TTC549 (cell line): ENCODE data around the gene ZNF580.

ENCODE experiments used
- FAIRE-seq: peaks from 2 replicates; lab custom pipeline; 2012; peaks lifted over from hg19 to GRCh38; lab: Jason Lieb, UNC

The ZNF580 gene

DNA sequence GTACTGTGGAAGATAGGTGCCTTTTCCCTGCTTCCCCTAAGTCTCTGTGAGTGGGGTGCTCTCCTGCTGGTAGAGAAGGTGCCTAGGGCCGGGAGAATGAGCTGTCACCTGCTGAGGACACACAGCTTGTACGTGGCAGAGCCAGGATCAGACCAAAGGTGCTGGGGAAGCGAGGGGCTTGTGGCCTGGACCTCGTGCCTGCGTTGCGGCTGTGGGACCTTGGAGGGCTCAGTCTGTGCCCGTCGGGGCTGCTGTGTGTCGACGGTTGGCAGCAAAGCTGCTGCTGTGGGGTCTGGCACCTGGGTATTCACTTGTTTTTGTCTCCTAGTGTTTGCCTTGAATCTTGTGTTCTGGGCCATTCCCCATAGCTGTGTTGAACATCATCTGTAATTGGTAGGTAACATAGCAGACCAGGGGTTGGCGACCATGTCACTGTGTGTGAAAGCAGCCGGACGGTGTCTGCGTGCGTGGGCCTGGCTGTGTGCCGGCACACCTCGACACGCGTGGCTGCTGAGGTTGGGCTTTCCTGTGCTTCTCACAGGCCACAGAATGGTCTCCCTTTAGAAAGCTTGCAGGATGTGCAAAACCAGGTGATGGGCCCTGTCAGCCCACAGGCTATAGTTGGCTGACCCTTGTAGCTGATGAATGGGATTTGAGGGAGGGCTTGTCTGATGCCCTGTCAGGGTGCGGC lies 23.2 kb downstream of the ZNF580 start:
- FAIRE-seq: no peak

DNA sequence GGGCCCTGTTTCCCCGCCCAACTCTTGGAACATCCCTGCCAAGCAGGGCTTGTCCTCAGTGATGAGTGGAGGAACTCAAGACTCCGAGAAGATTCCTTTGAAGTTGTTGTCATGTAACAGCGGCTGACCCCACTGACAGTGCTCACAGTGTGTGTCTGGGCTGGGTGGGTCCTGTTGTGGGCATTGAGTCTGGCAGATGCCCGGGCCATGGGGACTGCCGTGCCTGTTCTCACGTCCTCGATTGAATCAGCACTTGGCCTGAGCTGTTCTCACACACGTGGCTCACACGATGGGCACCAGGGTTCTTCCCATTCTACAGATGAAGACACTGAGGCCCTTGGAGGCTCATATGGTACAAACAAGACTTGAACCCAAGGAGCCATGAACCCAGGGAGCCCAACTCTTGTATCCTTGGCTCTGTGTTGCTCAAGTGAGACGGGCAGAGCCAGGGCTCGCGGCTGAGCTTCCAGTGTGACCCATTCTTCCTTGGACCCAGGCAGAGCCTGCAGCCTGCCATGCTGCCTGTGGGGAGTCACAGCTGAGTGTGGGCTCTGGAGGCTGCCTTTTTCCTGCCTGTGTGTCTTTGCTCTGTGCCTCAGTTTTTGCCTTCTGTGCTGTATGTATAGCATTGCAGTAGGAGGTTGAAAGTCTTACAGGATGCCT lies 25.7 kb downstream of the ZNF580 start:
- FAIRE-seq: no peak

DNA sequence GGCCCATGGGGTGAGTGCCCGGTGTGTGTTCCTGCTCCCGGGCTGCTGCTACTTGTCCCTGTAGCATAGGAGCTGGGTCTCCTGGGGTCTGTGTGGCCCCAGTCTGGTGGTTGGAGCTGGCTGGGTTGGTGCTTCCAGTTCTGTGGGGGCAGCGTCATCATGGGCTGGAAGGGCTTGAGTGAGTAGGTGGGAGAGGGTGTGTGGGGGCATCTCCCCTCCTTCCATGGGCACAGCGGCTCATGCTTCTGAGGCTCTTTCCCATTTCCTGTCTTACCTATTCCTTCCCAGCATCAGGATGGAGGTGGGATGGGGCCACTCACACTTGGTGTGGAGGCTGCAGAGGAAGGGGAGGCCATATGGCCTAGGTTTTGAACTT lies 26.2 kb downstream of the ZNF580 start:
- FAIRE-seq: no peak

DNA sequence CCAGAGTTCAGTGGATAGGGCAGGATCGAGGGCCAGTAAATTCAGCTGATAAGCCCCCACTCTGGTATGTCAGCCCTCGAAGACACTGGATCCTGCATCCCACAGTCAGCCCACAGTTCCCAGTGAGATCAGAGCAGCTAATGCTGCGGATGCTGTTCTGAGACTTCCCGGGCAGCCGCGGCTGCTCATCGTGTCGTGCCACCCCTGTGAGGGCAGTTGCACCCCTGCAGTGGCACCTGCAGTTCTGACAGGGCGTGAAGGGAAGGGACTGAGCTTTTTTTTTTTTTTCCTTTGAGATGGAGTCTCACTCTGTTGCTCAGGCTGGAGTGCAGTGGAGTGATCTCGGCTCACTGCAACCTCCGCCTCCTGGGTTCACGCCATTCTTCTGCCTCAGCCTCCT lies 26.7 kb downstream of the ZNF580 start:
- FAIRE-seq: no peak

DNA sequence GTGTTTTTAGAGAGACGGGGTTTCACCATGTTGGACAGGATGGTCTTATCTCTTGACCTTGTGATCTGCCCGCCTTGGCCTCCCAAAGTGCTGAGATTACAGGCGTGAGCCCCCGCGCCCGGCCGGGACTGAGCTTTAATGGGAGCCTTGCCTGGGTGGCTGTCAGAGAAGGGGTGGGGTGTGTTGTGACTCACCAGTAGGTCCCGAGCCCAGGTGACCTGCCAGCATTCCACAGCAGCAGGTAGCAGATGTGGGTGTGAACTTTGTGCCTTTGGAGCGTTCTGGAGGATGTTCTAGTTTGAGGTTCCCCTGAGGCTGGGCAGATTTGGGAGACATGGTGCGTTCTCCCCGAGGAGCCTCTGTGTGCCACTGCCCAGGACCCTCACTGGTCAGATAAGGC lies 27.2 kb downstream of the ZNF580 start:
- FAIRE-seq: no peak

DNA sequence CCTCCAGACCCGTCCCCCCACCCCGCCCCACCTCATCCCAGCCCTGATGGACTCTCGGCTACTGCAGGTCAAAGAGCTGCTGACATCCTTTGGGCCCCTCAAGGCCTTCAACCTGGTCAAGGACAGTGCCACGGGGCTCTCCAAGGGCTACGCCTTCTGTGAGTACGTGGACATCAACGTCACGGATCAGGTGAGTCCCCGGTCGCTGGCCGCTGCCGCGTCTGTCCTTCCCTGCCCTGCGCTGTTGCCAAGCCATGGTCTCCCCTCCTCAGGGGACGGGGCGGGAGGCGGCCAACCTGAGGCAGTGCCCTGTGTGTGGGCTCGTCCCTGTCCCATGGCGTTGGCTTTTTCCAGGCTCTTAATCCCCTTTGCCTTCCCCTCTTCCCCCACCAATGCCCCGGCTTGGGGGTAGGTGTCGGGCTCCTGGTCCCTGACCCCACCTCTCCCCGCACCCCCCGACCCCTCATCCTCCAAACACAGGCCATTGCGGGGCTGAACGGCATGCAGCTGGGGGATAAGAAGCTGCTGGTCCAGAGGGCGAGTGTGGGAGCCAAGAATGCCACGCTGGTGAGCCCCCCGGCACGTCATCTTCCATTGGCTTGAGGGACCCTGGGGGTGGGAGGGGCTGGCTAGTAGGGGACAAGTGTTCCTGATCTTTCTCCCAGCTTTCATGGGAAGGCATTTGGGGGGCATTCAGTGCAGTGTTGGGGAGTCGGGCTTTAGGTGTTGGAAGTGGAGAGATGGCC lies 28.0 kb downstream of the ZNF580 start:
- no peak for FAIRE-seq

DNA sequence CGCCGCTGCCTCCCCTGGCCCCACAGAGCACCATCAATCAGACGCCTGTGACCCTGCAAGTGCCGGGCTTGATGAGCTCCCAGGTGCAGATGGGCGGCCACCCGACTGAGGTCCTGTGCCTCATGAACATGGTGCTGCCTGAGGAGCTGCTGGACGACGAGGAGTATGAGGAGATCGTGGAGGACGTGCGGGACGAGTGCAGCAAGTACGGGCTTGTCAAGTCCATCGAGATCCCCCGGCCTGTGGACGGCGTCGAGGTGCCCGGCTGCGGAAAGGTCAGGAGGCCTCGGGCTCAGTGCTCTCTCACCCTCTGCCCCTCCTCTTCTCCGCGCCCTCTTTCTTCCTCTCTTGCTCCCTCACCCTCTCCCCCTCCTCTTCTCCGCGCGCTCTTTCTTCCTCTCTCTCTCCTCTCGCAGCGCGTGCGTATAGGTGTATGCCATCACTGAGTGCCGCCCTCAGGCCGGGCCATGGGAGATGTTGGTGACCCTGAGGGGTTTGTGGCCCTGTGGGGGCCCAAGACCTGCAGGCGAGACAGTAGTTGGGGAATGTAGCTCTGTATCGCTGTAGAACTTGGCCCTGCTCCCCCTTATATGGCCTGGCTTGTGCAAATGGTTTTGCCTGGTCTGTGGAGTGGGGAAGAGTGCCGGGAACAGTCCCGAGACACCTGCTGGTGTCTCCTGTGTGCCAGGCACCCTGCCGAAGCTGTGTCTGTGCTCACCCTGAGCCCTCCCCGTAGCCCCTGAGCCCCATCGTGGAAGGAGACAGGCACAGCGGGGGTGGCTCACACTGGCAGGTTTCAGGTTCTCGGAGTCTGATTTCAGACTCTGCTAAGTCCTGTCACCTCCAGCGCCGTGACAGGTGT lies 28.8 kb downstream of the ZNF580 start:
- no peak for FAIRE-seq

DNA sequence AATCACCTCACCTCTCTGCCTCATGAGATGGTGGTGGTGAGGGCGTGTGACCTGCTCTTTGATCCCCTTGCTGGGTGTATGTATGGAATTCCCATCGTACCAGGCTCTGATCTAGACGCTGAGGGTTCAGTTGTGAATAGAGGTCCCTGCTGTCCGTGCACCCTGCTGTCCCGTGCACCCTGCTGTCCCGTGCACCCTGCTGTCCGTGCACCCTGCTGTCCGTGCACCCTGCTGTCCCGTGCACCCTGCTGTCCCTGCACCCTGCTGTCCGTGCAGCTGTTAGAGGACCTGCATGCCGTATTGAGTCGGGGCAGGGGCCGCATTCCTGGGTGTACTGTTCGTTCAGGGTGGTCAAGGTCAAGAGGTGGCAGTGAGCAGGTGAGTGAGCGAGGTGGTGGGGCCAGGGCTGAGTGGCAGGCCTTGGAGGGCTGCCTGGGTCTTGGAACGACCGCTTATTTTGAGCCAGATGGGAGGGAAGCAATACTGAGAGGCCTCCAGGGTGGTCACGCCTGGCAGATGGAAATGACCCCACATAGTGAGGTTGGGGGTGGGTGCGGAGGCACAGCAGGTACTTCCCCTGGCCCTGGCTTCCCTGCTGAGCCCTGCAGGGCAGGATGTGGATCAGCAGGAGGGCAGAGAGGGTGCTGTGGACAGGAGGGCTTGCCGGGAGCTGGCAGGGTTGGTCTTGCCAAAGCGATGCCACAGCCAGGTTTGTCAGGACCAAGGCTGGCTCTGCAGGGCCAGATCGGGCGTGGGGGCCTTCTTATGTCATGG lies 29.7 kb downstream of the ZNF580 start:
- FAIRE-seq: no peak

DNA sequence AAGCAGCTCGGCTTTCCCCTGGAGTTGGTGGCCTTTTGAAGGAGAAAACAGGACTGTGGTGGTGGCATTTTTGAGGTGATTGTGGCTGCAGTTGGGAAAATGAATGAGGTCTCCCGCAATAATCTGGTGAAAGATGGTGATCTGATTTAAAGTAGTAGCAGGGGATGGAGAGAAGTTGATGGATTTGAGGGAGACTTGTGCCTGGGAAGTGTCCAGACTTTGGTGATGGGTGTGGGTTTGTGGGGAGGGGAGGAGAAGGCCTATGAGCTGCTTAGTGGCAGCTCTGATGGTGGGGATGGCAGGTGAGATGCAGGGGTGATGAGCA lies 30.2 kb downstream of the ZNF580 start:
- no peak for FAIRE-seq

DNA sequence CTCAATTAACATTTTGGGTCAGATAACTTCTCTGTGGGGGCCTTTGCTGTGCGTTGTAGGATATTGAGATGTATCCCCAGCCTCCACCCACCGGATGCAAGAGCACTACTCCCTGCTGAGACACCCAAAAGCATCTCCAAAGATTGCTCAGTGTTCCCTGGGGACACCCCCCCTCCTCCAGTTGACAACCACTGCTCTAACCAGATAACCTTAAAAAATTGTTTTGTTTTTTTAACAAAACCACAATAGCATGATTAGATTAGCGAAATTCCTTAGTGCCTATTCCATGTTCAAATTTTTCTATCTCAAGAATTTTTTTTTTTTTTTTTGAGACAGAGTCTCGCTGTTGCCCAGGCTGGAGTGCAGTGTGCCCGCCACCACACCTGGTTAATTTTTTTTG lies 31.6 kb downstream of the ZNF580 start:
- no peak for FAIRE-seq

DNA sequence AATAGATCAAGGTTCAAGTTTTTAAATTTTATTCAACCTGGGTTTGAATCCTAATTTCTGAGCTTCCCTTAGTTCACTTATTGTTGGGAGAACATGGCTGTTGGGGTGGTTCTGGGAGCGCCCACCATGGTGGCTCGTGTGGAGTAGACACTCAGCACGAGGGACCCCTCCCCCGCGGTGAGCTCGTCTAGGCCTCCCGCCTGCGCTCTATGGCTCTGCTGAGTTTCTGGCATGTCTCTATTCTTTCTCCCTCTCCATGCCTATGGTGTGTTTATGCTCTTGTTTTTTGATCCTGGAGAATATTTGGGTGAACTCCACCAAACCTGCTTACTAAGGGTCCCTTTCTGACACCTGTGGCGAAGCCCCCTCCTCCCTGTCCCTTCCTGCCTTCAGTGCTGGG lies 32.7 kb downstream of the ZNF580 start:
- no peak for FAIRE-seq

DNA sequence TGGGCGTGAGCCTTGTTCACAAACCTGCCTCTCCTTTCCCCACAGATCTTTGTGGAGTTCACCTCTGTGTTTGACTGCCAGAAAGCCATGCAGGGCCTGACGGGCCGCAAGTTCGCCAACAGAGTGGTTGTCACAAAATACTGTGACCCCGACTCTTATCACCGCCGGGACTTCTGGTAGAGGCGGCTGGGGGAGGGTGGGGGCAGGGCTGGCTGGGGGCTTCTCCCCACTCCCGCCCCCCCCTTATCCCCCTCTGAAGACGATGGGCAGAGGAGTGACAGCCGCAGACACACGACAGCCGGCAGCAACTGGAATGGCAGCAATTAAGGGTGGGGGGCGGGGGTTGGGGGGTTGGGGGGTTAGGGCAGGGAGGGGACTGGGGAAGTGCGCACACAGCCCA lies 33.1 kb downstream of the ZNF580 start:
- FAIRE-seq: no peak

DNA sequence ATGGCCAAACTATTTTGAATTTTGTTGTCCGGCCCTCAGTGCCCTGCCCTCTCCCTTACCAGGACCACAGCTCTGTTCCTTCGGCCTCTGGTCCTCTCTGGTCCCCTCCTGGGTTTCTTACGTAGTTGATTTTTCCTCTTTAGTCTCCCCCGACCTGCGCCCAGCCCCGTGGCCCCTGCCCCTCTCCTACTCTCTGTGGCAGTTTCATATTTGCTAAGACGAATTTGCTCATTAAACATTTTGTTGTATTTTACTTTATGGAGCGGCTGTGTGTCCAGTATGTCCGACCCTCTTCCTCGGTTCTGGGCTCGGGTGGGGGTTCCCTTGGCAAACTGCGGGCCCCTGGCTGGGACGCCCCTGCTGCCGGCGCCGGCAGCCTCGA lies 33.6 kb downstream of the ZNF580 start:
- no peak for FAIRE-seq

DNA sequence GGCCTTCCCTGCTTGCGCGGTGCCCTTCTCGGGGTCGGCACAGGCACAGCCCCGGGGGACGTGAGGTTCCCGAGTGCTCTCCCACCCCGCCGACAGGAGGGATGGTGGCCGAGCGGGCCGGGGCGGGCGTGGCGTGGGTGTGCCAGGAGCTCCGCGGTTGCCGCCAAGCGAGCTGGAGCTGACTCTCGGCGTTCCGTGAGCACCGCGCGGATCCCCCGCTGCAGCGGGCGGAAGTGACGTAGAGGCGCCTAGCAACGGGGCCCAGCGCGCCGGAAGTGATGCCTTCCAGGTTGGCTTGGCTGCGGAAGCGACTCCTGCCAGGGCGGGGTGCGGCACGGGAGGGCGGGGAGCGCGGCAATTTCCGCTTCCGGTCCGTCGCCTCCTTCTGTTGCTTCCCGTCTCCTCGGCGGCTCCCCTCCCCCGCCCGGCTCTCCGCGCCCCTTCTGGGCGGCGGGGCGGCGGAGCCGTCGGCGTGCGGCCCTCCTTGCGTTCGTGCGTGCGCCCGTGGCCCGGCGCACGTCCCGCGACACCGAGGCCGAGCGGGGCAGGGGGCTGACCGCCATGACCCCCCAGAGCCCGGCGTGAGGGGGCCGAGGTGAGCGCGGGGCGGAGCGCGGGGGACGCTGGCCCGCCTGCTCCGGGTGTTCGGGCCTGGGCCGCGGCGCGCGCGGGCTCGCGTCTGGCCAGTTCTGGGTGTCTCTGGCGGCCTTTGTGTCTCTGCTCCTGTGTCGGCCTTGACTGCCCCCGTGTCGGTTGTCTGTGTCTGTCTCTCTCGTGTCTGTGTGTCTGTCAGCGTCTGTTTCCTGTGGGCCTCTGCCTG lies 34.2 kb downstream of the ZNF580 start, which contains the start of gene EPN1:
TSS of gene EPN1 (plus strand) at position 386 of the 820 bp plus-strand sequence. CDS start 3,402 bp downstream, outside the sequence.
- no peak for FAIRE-seq

DNA sequence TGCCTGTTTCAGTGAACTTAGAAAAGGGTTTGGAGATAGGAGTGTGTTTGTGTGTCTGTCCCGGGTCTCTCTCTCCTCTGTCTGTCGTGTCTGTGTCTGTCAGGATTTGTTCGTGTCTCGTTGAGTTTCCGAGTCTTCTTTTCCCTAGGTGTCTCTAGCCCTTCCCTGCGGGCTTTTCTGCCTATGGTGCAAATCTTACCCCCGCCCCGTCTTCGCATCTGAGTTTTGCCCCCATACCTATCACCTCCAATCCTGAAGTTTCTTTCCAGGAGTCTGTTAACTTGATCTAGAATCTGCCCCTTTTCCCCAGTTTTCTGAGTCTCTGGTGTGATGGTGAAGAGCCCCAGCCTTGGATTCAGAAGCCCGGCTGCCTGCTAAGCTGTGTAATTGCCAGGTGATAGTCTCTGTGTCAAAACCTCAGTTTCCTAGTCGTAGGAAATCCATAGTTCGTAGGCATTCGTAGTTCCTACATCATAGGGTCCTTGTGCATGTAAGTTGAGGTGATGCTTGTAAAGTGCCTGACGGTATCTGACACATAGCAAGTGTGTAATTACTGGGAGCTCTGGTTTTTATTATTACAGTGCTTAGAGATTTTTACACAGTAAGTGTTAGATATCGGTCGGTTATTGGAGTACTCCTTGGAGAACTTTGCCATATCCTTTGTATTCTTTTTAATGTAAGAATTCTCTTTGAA lies 35.0 kb downstream of the ZNF580 start:
- FAIRE-seq: no peak

DNA sequence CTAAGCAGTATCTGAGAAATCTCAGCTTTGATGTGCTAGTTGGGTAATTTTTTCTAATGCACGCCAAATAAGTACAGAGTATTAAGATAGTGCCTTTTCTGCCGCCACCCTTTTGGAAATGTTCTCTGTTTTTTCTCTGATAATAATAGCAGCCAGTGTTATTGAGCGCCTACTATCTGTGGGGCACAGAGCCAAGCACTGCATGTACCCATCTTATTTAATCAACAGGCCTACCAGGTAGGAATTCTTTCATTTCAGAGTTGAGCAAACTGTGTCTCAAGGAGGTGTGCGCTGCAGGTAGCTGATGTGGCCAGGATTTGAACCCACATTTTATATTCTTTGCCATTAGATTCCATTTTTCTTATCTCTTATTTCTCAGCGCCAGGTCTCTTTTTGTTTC lies 35.6 kb downstream of the ZNF580 start:
- no peak for FAIRE-seq

DNA sequence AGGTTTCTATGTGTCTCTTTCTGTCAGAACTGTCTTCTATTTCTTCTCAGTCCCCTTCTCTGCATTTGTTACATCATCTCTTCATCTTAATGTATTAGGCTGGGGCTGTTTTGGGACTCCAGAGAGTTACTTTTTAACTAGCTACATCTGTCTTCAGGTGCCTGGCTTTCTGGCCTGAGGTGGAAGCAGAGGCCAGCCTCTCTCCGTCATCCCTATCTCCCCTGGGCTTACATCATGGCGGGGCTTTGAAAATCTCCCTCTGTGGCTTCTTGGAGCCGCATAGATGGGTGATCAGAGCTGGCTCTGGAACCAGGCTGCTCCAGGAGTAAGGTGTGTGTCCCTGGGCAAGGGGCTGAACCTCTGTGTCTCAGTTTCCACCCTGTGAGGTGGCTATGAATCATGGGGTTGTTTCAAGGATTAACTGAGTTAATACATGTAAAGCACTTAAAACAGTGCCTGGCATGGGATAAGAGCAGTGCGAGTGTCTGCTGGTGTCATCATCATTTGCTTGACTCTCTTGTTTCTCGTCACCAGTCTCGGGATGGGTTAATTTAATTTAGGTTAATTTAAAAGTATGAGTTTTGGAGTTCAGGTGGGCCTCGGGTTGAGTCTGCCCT lies 36.2 kb downstream of the ZNF580 start:
- FAIRE-seq: no peak

DNA sequence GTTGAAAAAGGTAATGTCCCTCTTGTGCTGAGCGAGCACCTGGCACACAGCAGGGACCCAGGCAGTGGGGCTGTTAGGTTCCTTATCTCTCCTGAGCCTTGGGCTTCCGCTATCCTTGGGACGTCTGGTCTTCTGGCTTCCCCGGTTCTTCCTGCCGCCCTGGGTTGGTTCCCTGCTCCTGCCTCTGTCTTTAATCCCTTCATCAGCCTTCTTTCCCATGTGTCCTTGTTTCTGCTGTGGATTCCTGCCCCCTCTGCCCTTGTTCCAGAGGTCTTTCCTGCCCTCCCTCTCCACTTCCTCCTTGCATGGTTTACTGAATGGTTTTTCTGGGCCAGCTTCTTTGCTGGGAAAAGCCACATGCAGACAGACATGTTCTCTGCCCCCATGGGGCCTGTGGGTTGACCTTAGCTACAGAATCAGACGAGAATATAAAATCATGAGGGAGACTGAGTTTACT lies 36.8 kb downstream of the ZNF580 start:
- no peak for FAIRE-seq

DNA sequence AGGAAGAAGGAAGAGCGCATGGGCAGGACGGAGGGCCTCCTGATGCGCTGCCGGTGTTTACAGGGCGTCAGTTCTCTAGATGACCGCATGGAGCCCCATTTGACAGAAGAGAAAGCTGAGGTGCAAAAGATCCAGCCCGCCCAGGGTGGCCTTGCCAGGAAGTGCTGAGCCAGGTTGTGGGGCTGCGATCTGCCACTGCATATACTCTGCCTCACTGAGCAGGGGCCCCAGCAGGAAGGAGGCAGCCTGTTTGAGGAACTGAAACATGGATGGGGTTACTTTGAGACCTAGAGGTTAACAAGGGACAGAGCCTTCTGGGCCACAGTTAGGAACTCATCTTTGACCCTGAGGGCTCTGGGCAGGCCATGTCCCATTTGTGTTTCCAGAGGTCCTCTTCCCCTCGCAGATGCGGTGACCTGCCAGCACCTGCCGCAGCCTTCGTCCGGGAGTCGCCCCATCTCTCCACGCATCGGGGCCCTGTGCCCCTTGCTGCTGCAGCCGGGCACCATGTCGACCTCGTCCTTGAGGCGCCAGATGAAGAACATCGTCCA lies 37.4 kb downstream of the ZNF580 start:
- no peak for FAIRE-seq
